Measurements from ENCODE around the gene SOX2.

Gene SOX2

DNA sequence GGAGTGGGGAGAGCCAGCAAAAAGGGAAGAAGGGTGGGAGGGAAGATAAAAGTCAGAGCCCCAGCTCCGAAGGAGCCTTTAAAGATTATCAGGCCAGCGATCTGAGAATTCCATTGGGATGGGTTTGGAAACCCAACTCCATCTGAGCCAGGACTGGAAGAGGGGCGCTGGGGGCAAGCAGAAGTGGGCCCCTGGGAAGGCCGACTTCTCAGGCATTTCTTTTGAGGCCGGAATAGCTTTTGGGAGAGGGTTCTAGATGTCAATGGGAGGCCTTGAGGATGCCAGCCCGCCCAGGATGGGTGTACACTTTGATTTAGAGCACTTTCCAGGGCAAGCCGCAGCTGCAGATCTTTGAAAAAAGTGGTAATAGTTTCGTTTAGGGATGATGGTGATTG, 6.6 kb upstream of the SOX2 start:
- no peak for DNase-seq

DNA sequence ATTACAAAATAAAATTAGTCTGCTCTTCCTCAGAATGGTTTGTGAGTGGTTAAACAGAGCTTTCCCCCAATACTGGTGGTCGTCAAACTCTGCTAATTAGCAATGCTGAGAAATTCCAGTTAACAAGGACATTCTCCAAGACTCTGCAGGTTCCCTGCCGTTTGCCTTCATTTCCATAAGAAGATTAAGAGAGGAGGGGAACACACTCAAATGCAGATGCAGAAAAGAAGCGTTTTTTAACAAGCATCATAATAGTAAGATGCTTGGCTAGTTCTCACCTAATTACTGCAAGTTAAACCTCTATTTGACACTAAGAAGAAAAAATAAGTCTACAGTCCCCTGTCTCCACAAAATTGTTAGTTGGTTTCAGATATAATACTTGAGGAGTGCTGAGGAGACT, 3.7 kb upstream of the SOX2 start:
- DNase-seq: no peak

DNA sequence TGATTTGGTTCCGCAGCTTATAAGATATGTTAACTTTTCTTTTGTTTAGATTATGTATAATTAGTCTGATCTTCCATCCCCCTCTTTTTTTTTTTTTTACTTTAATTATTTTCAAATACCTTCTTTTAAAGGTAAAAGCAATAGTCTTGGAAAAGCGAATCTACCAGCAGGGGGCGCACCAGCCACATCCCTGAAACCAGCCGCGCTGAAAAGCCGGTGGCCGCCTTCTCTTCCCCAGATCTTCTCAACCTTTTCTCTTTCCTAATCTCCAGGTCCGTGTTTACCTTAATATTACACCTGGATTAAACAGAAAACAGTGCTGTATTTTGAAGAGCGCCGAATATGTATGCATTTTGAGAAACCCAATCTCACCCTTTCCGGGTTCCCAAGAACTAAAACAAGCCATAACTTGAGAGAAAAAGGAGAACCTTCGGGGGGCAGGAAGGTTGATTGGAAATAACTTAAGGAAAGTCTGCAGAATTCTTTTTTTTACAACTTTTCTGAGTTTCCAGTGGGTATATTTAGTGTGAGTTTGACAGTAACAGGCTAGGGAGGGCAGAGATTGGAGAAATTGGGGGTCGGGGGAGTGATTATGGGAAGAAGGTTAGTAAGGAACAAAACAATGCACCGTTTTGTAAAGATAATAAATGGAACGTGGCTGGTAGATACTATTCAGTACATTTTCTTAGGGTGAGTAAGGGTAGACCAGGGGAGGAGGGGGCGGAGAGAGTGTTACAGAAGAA, 2.0 kb upstream of the SOX2 start:
- no peak for DNase-seq

DNA sequence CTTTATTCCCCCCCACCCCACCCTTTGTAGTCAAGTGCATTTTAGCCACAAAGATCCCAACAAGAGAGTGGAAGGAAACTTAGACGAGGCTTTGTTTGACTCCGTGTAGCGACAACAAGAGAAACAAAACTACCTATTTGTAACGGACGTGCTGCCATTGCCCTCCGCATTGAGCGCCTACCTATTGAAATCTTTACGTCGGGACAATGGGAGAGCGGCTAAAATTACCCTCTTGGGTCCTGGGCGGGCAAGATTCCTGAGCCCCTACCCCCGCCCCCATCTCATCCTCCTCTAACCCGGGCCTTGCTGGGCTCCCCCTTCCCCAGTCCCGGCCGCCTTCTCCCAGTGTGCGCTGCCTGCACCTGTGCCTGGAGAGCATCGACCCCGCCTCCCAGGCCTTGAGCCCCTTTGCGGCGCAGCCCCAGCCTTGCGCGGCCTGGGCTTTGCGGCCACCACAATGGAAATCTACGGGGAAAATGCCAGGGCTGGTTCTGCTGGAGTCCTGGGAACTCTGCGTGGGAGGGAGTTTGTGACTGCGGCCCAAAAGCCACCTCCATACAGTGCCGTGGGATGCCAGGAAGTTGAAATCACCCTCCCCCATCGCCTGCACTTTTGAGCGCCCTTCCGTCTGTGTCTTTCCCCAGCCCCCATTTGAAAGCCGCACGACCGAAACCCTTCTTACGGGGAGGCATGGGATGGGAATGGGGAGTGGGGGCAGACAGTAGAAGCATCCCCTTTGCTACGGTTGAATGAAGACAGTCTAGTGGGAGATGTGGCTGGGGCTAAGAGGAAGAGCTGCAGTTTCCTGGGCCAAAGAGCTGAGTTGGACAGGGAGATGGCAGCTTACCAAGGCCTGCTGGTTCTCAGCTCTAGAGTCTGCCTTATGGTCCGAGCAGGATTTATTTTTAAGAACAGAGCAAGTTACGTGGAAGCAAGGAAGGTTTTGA, 1.1 kb upstream of the SOX2 start:
- no peak for DNase-seq

DNA sequence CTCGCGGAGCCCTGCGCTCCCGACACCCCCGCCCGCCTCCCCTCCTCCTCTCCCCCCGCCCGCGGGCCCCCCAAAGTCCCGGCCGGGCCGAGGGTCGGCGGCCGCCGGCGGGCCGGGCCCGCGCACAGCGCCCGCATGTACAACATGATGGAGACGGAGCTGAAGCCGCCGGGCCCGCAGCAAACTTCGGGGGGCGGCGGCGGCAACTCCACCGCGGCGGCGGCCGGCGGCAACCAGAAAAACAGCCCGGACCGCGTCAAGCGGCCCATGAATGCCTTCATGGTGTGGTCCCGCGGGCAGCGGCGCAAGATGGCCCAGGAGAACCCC, 464 bp downstream of the SOX2 start:
- DNase-seq: no peak

DNA sequence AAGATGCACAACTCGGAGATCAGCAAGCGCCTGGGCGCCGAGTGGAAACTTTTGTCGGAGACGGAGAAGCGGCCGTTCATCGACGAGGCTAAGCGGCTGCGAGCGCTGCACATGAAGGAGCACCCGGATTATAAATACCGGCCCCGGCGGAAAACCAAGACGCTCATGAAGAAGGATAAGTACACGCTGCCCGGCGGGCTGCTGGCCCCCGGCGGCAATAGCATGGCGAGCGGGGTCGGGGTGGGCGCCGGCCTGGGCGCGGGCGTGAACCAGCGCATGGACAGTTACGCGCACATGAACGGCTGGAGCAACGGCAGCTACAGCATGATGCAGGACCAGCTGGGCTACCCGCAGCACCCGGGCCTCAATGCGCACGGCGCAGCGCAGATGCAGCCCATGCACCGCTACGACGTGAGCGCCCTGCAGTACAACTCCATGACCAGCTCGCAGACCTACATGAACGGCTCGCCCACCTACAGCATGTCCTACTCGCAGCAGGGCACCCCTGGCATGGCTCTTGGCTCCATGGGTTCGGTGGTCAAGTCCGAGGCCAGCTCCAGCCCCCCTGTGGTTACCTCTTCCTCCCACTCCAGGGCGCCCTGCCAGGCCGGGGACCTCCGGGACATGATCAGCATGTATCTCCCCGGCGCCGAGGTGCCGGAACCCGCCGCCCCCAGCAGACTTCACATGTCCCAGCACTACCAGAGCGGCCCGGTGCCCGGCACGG, 991 bp downstream of the SOX2 start:
- DNase-seq: no peak

DNA sequence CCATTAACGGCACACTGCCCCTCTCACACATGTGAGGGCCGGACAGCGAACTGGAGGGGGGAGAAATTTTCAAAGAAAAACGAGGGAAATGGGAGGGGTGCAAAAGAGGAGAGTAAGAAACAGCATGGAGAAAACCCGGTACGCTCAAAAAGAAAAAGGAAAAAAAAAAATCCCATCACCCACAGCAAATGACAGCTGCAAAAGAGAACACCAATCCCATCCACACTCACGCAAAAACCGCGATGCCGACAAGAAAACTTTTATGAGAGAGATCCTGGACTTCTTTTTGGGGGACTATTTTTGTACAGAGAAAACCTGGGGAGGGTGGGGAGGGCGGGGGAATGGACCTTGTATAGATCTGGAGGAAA, 1.5 kb downstream of the SOX2 start:
- no peak for DNase-seq

DNA sequence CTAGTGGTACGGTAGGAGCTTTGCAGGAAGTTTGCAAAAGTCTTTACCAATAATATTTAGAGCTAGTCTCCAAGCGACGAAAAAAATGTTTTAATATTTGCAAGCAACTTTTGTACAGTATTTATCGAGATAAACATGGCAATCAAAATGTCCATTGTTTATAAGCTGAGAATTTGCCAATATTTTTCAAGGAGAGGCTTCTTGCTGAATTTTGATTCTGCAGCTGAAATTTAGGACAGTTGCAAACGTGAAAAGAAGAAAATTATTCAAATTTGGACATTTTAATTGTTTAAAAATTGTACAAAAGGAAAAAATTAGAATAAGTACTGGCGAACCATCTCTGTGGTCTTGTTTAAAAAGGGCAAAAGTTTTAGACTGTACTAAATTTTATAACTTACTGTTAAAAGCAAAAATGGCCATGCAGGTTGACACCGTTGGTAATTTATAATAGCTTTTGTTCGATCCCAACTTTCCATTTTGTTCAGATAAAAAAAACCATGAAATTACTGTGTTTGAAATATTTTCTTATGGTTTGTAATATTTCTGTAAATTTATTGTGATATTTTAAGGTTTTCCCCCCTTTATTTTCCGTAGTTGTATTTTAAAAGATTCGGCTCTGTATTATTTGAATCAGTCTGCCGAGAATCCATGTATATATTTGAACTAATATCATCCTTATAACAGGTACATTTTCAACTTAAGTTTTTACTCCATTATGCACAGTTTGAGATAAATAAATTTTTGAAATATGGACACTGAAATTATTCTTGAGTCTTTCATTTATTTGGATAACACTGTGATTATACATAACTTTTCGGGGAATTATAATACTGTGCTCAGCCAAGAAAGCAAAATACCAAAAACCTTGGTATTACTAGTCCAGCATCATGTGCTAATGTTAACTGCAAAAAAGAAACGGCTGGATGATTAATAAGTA, 2.2 kb downstream of the SOX2 start:
- DNase-seq: no peak

DNA sequence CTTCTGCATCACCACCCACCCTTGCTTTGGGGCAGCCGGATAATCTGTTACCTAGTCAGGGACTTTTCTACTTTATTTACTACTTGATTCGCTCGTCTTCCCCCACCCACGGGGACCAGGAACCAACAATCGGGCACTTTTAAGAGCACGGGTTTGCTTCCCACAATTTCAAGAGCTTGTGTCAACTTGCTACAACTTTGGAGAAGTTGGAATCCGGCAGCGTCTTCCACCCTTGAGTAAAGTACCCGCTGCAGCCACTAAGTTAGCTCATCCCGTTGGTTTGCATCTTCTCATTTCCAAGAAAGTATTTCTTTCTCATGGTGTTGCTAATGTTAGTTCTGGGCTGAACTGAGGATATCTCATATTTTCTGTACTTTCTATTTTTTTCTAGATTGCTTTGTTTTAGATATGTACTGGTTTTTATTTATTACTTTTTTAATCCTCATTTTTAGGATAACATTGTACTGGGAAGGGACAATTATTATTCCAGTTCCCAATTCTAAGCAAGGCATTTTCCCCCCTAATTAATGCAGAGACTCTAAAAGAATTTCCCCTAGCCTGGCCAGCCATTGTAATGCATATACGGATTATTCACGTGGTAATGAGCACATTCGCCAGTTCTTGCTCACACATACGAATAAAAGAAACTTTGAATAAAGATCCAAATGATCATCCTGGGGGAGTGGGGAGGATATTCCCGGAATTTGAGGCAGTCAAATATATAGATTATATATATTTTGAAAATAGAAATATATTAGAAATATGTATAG, 4.0 kb downstream of the SOX2 start:
- no peak for DNase-seq

DNA sequence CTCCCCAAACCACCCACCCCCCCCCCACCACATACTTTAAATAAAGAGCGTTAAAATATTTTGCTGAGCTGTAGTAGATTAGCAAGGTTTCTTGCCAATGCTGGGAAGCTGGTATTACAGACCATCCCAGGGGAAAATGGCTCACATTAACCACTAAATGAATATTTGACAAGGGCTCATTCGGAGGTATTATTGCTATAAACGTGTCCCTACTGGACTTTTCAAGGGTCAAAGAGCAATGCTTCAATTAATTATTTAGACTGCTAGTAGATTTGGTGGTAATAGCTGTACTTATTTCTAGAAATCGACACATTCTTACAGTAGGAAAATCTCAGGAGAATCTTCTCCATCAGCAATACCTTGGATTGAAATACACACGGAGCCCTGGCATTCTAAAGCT, 5.2 kb downstream of the SOX2 start:
- no peak for DNase-seq

DNA sequence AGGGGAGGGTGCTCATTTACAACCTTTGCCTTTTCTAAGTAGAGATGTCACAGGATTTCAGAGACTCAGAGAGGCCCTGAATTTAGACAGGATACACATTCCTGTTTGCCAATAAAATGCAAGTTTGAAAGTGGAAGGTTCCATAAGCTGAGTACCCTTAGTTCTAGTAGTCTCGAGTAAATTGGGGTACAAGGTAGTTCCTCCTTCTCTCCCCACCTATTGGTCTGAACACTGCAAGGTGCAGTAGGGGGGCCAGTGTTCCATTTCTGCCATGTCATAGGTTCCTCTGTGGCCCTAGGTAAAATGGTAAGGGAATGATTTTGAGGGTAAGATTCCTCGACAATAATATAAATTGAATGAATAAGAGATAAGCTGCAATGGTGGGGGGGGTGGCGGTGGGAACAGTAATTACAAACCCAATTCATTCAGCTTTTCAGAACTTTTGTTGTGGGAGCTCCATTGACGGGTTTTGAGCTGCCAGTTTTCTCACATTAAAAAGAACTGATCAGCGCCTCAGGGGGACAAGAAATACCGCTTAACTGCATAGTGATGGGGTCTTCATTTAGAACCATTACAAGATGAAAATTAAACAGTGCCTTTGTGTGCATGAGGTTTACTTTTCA, 5.9 kb downstream of the SOX2 start:
- DNase-seq: no peak

DNA sequence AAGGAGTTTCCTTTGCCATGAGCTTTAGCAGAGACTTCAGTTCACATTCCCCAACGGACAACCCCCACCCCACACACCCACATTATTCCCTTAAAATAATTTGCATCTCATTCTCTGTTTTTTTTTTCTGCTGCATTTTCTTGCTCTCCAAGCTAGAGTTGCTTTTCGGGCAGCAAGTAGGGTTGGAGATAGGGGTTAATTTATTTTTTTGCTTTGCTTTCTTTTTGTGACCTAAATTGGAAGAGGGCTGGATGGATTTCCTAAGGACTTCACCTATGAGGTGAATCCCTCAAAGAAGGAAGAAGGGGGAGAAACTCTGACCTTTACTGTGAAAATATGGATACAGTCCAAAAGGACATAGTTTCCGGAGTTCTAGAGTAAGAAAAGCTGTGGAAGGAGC, 6.6 kb downstream of the SOX2 start:
- no peak for DNase-seq

DNA sequence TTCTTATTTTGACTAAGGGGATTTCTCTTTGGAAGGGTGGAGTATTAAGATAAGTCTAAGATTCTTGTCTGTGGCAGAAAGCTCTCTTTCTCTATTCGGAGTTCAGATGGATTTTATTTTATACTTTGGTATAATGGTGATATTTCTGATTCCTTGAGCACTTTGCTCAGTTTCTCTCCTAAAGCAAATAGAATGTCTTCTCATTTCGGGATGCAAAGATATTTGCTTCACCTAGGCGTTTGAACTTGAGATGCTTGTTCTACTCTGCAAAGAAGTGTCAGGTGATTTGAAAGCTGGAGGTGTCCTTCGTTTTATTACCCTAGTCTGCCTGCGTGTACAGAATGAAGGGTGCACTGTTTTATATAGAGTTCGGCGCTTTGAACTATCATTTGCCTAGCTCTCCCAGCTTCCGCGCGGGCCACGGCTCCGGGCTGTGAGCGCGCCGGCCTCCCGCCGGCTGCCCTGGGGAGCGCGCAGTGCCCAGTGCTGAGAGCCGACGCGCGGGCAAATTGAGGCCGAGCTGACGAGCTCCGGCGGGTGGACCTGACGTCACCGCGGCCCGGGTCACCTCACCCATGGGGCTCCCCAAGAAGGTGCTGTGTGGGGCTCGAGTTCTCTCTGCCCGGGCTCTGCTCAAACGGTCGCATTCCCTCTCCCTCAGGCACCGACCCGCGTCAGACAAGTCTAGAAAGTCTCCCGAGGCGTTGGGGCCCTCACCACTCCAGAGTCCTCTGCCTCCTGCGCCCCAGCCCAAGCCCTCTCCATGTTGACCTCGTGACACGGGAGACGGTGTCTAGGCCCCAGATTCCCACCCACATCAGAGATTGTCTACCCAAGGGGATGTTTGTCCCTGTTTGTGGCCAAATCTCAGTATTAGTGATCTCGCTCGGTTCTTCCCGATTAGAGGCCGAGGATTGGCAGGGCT, 7.5 kb downstream of the SOX2 start:
- no peak for DNase-seq

DNA sequence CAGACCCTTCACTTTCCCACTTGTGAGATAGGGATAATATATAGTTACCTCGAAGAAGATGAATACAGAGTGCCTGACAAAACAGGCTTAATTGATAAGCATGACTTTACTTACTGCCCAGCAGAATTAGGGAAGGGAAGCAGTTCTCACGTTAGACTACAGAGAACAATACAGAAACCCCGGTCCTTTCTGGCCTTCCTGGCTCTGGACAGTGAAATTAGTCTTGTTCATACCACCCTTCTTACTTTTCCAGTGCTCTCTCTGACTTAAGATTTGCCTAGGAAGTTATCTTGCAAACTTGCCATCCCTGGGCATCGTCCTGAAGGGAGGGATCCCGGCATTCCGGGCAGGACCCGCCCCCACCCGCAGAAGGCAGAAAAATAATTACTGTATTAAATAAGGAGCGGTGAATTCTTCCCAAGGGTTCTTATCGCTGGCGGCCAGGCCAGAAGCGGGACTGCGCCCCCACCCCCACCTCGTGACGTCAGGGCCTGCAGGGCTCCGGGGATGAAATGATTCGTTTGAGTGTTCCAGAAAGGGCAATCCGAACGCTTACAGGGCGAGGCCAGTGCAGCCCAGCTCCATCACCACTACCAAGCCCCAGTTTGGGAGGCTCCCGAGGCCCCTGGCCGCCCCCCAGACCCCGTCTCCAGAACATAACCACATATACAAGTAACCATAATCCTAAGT, 8.4 kb downstream of the SOX2 start:
- DNase-seq: no peak

DNA sequence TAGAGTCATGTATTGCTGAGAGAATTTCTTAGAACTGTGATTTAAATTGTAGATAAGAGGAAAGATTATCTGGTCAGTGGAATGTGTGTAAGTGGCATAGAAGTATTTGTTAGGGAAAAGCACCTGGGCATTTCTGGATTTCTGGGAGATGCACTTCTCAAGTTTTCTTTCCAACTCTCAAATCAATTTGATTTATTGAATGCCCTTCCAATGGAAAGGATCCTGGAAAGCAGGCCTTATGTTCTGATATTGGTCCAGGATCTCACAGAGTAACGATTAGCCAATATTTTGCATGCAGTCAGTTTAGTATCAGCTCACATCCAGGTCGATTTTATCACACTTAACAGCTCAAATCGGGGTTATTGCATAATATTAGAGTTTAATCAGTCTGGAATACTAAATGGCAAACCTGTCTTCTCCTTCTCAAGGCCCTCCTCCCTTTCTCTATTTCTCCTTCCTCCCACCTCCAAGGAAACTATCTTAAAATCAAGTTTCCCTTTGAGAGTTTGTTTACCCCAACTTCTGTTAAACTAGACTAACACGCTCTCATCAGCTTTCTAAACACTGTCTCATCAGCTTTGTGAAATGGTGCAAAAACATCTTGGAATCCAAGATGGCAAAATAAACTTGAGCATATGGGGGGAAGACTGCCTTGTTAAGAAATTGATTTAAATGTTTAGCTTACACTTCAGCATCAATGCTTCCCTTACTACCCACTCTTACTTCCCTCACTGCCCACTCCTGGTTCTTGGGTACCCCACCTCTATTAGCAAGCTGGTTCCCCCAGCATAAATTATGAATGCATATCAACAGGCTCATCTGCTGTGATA, 9.5 kb downstream of the SOX2 start:
- no peak for DNase-seq

DNA sequence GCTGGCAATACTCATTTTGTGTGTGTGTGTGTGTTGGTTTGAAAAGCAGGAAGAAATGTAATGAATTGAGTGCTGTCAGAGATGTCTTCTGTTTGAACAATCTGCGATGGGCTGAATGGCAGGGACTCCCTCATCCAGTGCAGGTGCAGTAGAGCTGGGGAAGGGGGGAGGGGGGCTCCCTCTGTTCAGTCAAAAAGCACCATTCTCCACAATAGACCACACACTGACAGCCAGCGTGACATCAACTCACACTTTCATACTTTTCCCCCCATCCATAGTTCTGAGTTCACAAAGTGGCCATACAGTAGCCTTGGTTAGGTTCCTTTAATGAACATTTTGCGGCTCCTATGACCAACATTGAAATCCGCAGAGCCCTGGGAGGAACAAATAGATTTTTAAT, 10.4 kb downstream of the SOX2 start:
- no peak for DNase-seq

DNA sequence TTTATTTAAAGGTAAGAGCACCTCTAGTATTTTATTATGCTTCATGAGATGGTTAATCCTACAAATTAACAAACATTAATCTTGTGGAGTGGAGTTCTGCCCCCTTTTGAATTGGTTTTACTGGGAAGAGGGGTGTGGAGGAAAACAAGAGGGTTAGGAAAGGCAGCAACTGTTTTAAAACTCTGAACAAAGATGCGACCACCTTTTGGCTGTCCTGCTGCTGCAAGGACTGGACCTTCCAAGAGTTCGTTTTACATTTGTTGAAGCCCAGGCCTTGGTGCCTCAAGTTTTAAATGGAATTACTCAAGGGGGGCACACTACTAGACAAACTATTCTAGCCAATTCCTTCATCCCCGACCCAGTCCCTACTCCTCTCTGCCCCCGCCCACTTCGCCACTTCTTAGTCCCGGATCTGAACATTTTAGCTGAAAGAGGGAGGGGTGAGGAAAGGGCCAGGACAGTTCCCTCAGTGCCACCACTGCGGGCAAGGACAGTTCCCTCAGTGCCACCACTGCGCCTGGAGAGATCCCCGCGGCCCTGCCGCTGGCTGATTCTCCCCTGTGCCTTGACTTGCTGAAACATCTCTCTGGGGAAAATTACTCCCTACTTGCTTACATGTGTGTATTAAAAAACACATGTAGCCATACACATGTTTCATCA, 11.2 kb downstream of the SOX2 start:
- DNase-seq: no peak

DNA sequence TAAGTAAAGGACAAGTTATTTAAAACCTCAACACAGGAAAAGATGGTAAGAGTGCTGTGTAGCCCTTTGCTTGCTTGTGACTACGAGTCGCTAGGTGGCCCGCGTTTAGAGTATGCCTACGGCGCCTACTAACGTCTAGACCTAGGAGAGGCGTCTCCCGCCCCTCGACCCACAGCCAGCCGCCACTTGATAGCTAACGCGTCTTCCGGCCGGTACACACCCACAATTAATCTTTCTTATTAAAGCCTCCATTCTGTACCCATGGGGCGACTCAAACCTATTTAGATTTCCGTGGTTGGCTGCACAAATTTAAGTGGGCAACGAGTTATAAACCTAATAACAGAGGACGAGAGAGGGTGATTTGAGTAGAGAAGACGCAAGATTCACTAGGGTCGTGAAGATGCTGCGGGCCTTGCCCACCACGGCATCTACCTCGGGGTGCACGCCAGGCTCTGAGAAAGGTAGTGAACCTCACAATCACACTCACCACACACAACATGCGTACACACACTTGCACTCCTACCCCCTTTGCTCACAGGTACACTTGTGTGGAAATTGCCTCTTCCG, 12.0 kb downstream of the SOX2 start:
- no peak for DNase-seq
